B cell (primary cell): Measurements from ENCODE around the gene C20orf141. TPM values are rescaled to one million over a fixed set of nuclear protein-coding genes. Genes with fewer than 3 reads are reported as not detected.
"Not testable (repeated sequence)": the region's sequence is repeated elsewhere in the genome, so short reads cannot be mapped to it uniquely, and the experiment has no call there.

ENCODE experiments used
- ATAC-seq: fragments of 200-7000 bp; cut with Tn5 transposase; one replicate; pipeline ENCODE4 v1.10.0; 2021; ENCODE audit warnings: low read depth, mild to moderate bottlenecking, moderate number of reproducible peaks, moderate library complexity
- CTCF ChIA-PET: fragments of 350-600 bp; sonication (Branson Sonifier 250); formaldehyde crosslinking; loops from one replicate; lab custom pipeline; 2021; ENCODE audit warnings: antibody characterized with exemption, inconsistent platforms; lab: Charles Lee
- POLR2A ChIA-PET: fragments of 350-600 bp; sonication (Branson Sonifier 250); formaldehyde crosslinking; loops from one replicate; lab custom pipeline; 2021; ENCODE audit warnings: antibody characterized with exemption; lab: Charles Lee
- DNase-seq: peaks from one replicate; pipeline ENCODE4 v3.0.0; 2013
- H2AFZ ChIP-seq: 2 replicates; pipeline ENCODE4 v1.6.1; 2012; ENCODE audit warnings: mild to moderate bottlenecking, low read depth, low read length; ENCODE audit not compliant: insufficient read depth, poor library complexity, severe bottlenecking
- H3K27ac ChIP-seq, 2 donors: 1 replicate in 1 of 2; 2 replicates in 1 of 2; pipeline ENCODE4 v1.5.1; 2012 to 2013; ENCODE audit warnings: low read length in 2 of 2, mild to moderate bottlenecking in 2 of 2, moderate library complexity in 1 of 2
- H3K27me3 ChIP-seq, 4 experiments: fragments of 200-600 bp in 1 of 4; sonication (generic) in 1 of 4; replicated peaks in 1 of 4; 1 replicate in 2 of 4; 2 replicates in 2 of 4; pipeline versions ENCODE4 v1.6.1 to v1.7.0; 2013 to 2016; ENCODE audit warnings: low read length in 3 of 4, mild to moderate bottlenecking in 2 of 4, mixed read lengths in 1 of 4, moderate library complexity in 1 of 4; ENCODE audit not compliant: insufficient read depth in 4 of 4, control insufficient read depth in 3 of 4; ENCODE audit errors: control extremely low read depth in 1 of 4
- H3K36me3 ChIP-seq, 2 experiments: replicated peaks in 1 of 2; 1 replicate in 1 of 2; 2 replicates in 1 of 2; pipeline versions ENCODE4 v1.6.1 to v1.7.1; 2013; ENCODE audit warnings: low read length in 1 of 2; ENCODE audit not compliant: insufficient read depth in 2 of 2, control insufficient read depth in 1 of 2; ENCODE audit errors: control extremely low read depth in 1 of 2, extremely low read depth in 1 of 2
- H3K4me1 ChIP-seq, 2 donors: fragments of 200-600 bp in 1 of 2; sonication (generic) in 1 of 2; 1 replicate in 1 of 2; 2 replicates in 1 of 2; pipeline versions ENCODE4 v1.5.1 to v1.6.1; 2013 to 2017; ENCODE audit warnings: low read length in 2 of 2; ENCODE audit not compliant: control insufficient read depth in 2 of 2, insufficient read depth in 2 of 2
- H3K4me2 ChIP-seq: replicated peaks from 2 replicates; pipeline ENCODE3; 2012; ENCODE audit warnings: mild to moderate bottlenecking, low read depth, low read length; ENCODE audit not compliant: poor library complexity, severe bottlenecking
- H3K4me3 ChIP-seq, 5 experiments: fragments of 200-600 bp in 1 of 5; sonication (generic) in 1 of 5; 1 replicate in 3 of 5; 2 replicates in 2 of 5; pipeline versions ENCODE4 v1.5.1 to v1.7.0; 2011 to 2016; ENCODE audit warnings: low read length in 4 of 5, mild to moderate bottlenecking in 4 of 5, low read depth in 2 of 5, control low read depth in 1 of 5, moderate library complexity in 1 of 5; ENCODE audit not compliant: insufficient read depth in 1 of 5; ENCODE audit errors: control extremely low read depth in 1 of 5, extremely low read depth in 1 of 5
- H3K79me2 ChIP-seq: fragments of 200-600 bp; sonication (generic); one replicate; pipeline ENCODE4 v1.6.0; 2016; ENCODE audit warnings: low read length; ENCODE audit not compliant: control insufficient read depth, insufficient read depth
- H3K9ac ChIP-seq: fragments of 200-600 bp; sonication (generic); 2 replicates; pipeline ENCODE4 v1.6.1; 2017; ENCODE audit warnings: mild to moderate bottlenecking, low read length, moderate library complexity
- H3K9me3 ChIP-seq, 3 donors: one replicate each; pipeline versions ENCODE4 v1.6.1 to v1.7.1; 2013; ENCODE audit warnings: low read length in 2 of 3; ENCODE audit not compliant: control insufficient read depth in 2 of 3, insufficient read depth in 1 of 3; ENCODE audit errors: control extremely low read depth in 1 of 3
- H4K20me1 ChIP-seq: 2 replicates; pipeline ENCODE4 v1.6.0; 2012; ENCODE audit warnings: mild to moderate bottlenecking, low read length; ENCODE audit not compliant: insufficient read depth, control insufficient read depth, poor library complexity, severe bottlenecking
- H3K27ac Mint-ChIP-seq: one replicate; pipeline ENCODE4 v1.8.0; 2021; ENCODE audit warnings: mixed read lengths
- H3K27me3 Mint-ChIP-seq: one replicate; pipeline ENCODE4 v1.8.0; 2021; ENCODE audit warnings: mixed read lengths
- H3K4me1 Mint-ChIP-seq: one replicate; pipeline ENCODE4 v1.8.0; 2021; ENCODE audit warnings: mixed read lengths
- H3K4me3 Mint-ChIP-seq: one replicate; pipeline ENCODE4 v1.8.0; 2021; ENCODE audit warnings: mixed read lengths
- H3K9me3 Mint-ChIP-seq: one replicate; pipeline ENCODE4 v1.8.0; 2022; ENCODE audit warnings: mixed read lengths; ENCODE audit not compliant: insufficient read depth
- CTCF ChIP-seq: fragments of 200-600 bp; IDR thresholded peaks from one replicate; pipeline ENCODE4 v1.8.0; 2022; ENCODE audit warnings: antibody characterized with exemption, mild to moderate bottlenecking
- EZH2 ChIP-seq: IDR thresholded peaks from 2 replicates; pipeline ENCODE4 v1.6.1; 2012; ENCODE audit warnings: borderline replicate concordance, low read depth, mild to moderate bottlenecking, moderate library complexity, low read length; ENCODE audit not compliant: insufficient read depth, poor library complexity, severe bottlenecking
- WGBS: methylation state at CpG from one replicate; pipeline ENCODE4 v1.1.5; 2013; ENCODE audit warnings: missing lambda C conversion rate; ENCODE audit not compliant: insufficient coverage; 5-methylcytosine and 5-hydroxymethylcytosine counted together
- intact Hi-C: fragments of 100-400 bp; cut with micrococcal nuclease; formaldehyde crosslinking; loops from one replicate; pipeline ENCODE4 v1.10.0; 2022
- polyA plus RNA-seq: library from polyadenylated mRNA; depleted of rRNA; stranded (reverse); fragments of >200 nt; gene quantifications from 2 replicates; pipeline ENCODE4 v1.2.3, GENCODE V29; 2012
- total RNA-seq, 2 donors: library from RNA; stranded (reverse); fragments of 120-200 nt in 1 of 2; gene quantifications; 1 replicate in 1 of 2; 2 replicates in 1 of 2; pipeline versions ENCODE4 v1.2.3 to v1.2.4, GENCODE V29; 2013 to 2022

C20orf141 gene
- total and polyA plus RNA-seq, 2 donors (not counting 1 experiment from before 2014, with no cell fraction given) = not detected

- 89% methylated on average over 8 of the region's 15 CpGs for WGBS
- ATAC-seq = no peak
- TF ChIP-seq CTCF (no peak), EZH2 (no peak)
- no peak overlapping the region for H2AFZ ChIP-seq
- Mint-ChIP-seq H3K4me3 (no peak overlapping the region), H3K27me3 (peaks cover 38% of the 10 kb centered on the region), H3K9me3 (no peaks in the 10 kb centered on the region), H3K27ac (no peak overlapping the region), H3K4me1 (no peaks in the 10 kb centered on the region)
- H3K79me2 ChIP-seq = no peaks in the 10 kb centered on the region
- DNase-seq = no peak
- H3K4me1 ChIP-seq = no peaks in the 10 kb centered on the region
- H3K9ac ChIP-seq = no peak overlapping the region
- no peaks in the 10 kb centered on the region for H4K20me1 ChIP-seq
- POLR2A ChIA-PET = no interaction called here
- H3K27ac ChIP-seq = no peak overlapping the region
- H3K4me3 ChIP-seq = no peak overlapping the region
- intact Hi-C loops = no loop called here
- H3K36me3 ChIP-seq = no peaks in the 10 kb centered on the region
- peaks cover 0 to 15% (median 0%) of the 10 kb centered on the region in 4 experiments for H3K27me3 ChIP-seq
- H3K4me2 ChIP-seq = no peak overlapping the region
- no peaks in the 10 kb centered on the region for H3K9me3 ChIP-seq
- CTCF ChIA-PET = no interaction called here
Measured at GRCh38 chr20:2767768-2768631, 46.8 kb upstream of the C20orf141 start.

- DNase-seq (no peak), ATAC-seq (no peak)
- WGBS = 78% methylated on average over 4 of the region's 5 CpGs
- no peak overlapping the region for H3K27ac Mint-ChIP-seq
- H3K4me3 Mint-ChIP-seq = no peak overlapping the region
- no peaks in the 10 kb centered on the region for H3K79me2 ChIP-seq
- H3K4me3 ChIP-seq = no peak overlapping the region
- H3K27me3 ChIP-seq = peaks cover 0 to 15% (median 0%) of the 10 kb centered on the region in 4 experiments
- intact Hi-C loops = no loop called here
- H3K27ac ChIP-seq = no peak overlapping the region
- no peaks in the 10 kb centered on the region for H4K20me1 ChIP-seq
- no peaks in the 10 kb centered on the region for H3K9me3 Mint-ChIP-seq
- H3K4me2 ChIP-seq = no peak overlapping the region
- CTCF ChIA-PET = no interaction called here
- H3K4me1 Mint-ChIP-seq = no peaks in the 10 kb centered on the region
- no peaks in the 10 kb centered on the region for H3K4me1 ChIP-seq
- H3K9ac ChIP-seq = no peak overlapping the region
- H3K36me3 ChIP-seq = no peaks in the 10 kb centered on the region
- POLR2A ChIA-PET = no interaction called here
- H2AFZ ChIP-seq = no peak overlapping the region
- TF ChIP-seq CTCF = no peak
- no peak for TF ChIP-seq EZH2
- H3K27me3 Mint-ChIP-seq = peaks cover 39% of the 10 kb centered on the region
- H3K9me3 ChIP-seq = no peaks in the 10 kb centered on the region
Measured at GRCh38 chr20:2768632-2769015, 46.2 kb upstream of the C20orf141 start.

DNA sequence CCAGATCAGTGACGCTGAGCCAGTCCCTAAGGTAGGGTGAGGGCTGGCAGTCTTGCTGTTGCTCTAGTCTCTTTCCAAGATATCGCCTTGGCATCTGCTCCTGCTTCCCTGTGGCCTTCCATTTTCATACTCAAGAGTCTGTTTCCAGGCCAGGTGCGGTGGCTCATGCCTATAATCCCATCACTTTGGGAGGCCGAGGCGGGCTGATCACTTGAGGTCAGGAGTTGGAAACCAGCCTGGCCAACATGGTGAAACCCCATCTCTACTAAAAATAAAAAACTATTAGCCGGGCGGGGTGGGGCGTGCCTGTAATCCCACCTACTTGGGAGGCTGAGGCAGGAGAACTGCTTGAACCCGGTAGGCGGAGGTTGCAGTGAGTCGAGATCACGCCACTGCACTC is 44.7 kb upstream of the C20orf141 start:
- H3K9me3 ChIP-seq, H3K9ac ChIP-seq, POLR2A ChIA-PET, H3K36me3 ChIP-seq, intact Hi-C loops, H3K27ac Mint-ChIP-seq, H3K4me2 ChIP-seq, H3K4me1 Mint-ChIP-seq, H3K9me3 Mint-ChIP-seq, H3K79me2 ChIP-seq, H2AFZ ChIP-seq, H3K4me1 ChIP-seq, CTCF ChIA-PET, DNase-seq, ATAC-seq, H3K4me3 Mint-ChIP-seq, H4K20me1 ChIP-seq, H3K27ac ChIP-seq, H3K4me3 ChIP-seq: not testable (repeated sequence)
- H3K27me3 ChIP-seq = peaks cover 0 to 15% (median 0%) of the 10 kb centered on the region in 4 experiments
- peaks cover 40% of the 10 kb centered on the region for H3K27me3 Mint-ChIP-seq
- WGBS = 93% methylated on average over 10 of the region's 12 CpGs
